Activated B cell treated with CpG ODN at 0.5 μM for 24 hours (primary cell): ENCODE measurements around the gene ATRNL1. TPM values are rescaled to one million over a fixed set of nuclear protein-coding genes. Genes with fewer than 3 reads are reported as not detected.
"Not testable (repeated sequence)": the region's sequence is repeated elsewhere in the genome, so short reads cannot be mapped to it uniquely, and the experiment has no call there.

ENCODE experiments used
- ATAC-seq: fragments of 200-7000 bp; cut with Tn5 transposase; one replicate; pipeline ENCODE4 v1.10.0; 2021; ENCODE audit warnings: low read depth, mild to moderate bottlenecking, moderate library complexity
- CTCF ChIA-PET: fragments of 350-600 bp; sonication (Branson Sonifier 250); formaldehyde crosslinking; loops from one replicate; lab custom pipeline; 2021; ENCODE audit warnings: antibody characterized with exemption; lab: Charles Lee
- POLR2A ChIA-PET: fragments of 350-600 bp; sonication (Branson Sonifier 250); formaldehyde crosslinking; loops from one replicate; lab custom pipeline; 2021; ENCODE audit warnings: antibody characterized with exemption; lab: Charles Lee
- DNase-seq: peaks from one replicate; pipeline ENCODE4 v3.0.0; 2022
- H3K27ac Mint-ChIP-seq: one replicate; pipeline ENCODE4 v1.8.0; 2020; ENCODE audit warnings: mixed read lengths
- H3K27me3 Mint-ChIP-seq: one replicate; pipeline ENCODE4 v1.8.0; 2021; ENCODE audit warnings: mixed read lengths
- H3K36me3 Mint-ChIP-seq: one replicate; pipeline ENCODE4 v1.8.0; 2021; ENCODE audit warnings: low read depth, mixed read lengths
- H3K4me1 Mint-ChIP-seq: one replicate; pipeline ENCODE4 v1.8.0; 2021; ENCODE audit warnings: mixed read lengths
- H3K4me3 Mint-ChIP-seq: one replicate; pipeline ENCODE4 v1.8.0; 2020; ENCODE audit warnings: mild to moderate bottlenecking, mixed read lengths
- H3K9me3 Mint-ChIP-seq: one replicate; pipeline ENCODE4 v1.8.0; 2020; ENCODE audit warnings: mixed read lengths
- CTCF ChIP-seq: fragments of 200-600 bp; IDR thresholded peaks from one replicate; pipeline ENCODE4 v1.8.0; 2022; ENCODE audit warnings: antibody characterized with exemption, mild to moderate bottlenecking
- intact Hi-C: fragments of 100-400 bp; cut with micrococcal nuclease; formaldehyde crosslinking; loops from one replicate; pipeline ENCODE4 v1.15.1; 2024
- total RNA-seq: library from RNA; stranded (reverse); gene quantifications from 2 replicates; pipeline ENCODE4 v1.2.3, GENCODE V29; 2022

Gene ATRNL1
- total RNA-seq, 1 donor from 2014 or later = 1.2 TPM

GRCh38 chr10:115402699-115403098 is 309.5 kb downstream of the ATRNL1 start:
- Mint-ChIP-seq H3K27me3 (no peaks in the 10 kb centered on the region), H3K9me3 (peaks cover 5% of the 10 kb centered on the region), H3K36me3 (no peaks in the 10 kb centered on the region), H3K27ac (no peak overlapping the region), H3K4me1 (no peaks in the 10 kb centered on the region), H3K4me3 (no peak overlapping the region)
- ATAC-seq (no peak), DNase-seq (no peak)
- TF ChIP-seq CTCF = no peak
- POLR2A ChIA-PET = no interaction called here
- intact Hi-C loops = no loop called here
- CTCF ChIA-PET = no interaction called here

GRCh38 chr10:115405838-115406237 is 312.7 kb downstream of the ATRNL1 start:
- H3K36me3 Mint-ChIP-seq, POLR2A ChIA-PET, H3K27me3 Mint-ChIP-seq: not testable (repeated sequence)

GRCh38 chr10:115409347-115409746 is 316.2 kb downstream of the ATRNL1 start:
- H3K4me3 Mint-ChIP-seq = no peak overlapping the region
- DNase-seq (no peak), ATAC-seq (no peak)
- no peak overlapping the region for H3K27ac Mint-ChIP-seq
- H3K27me3 Mint-ChIP-seq = no peaks in the 10 kb centered on the region
- no peaks in the 10 kb centered on the region for H3K36me3 Mint-ChIP-seq
- peaks cover 13% of the 10 kb centered on the region for H3K9me3 Mint-ChIP-seq
- intact Hi-C loops = no loop called here
- no peaks in the 10 kb centered on the region for H3K4me1 Mint-ChIP-seq
- ChIA-PET CTCF (no interaction called here), POLR2A (no interaction called here)
- TF ChIP-seq CTCF = no peak

More at GRCh38 chr10:115405838-115406237, 312.7 kb downstream of the ATRNL1 start:
- H3K4me3 Mint-ChIP-seq, intact Hi-C loops, CTCF ChIA-PET, DNase-seq, ATAC-seq, H3K27ac Mint-ChIP-seq, H3K4me1 Mint-ChIP-seq: not testable (repeated sequence)
- peaks cover 13% of the 10 kb centered on the region for H3K9me3 Mint-ChIP-seq

GRCh38 chr10:115417585-115418265 is 324.6 kb downstream of the ATRNL1 start:
- H3K4me3 Mint-ChIP-seq = no peak overlapping the region
- POLR2A ChIA-PET = no interaction called here

GRCh38 chr10:115422624-115423023 is 329.5 kb downstream of the ATRNL1 start:
- POLR2A ChIA-PET = no interaction called here
- no peaks in the 10 kb centered on the region for H3K4me1 Mint-ChIP-seq
- no peaks in the 10 kb centered on the region for H3K27me3 Mint-ChIP-seq
- DNase-seq (no peak), ATAC-seq (no peak)
- peaks cover 6% of the 10 kb centered on the region for H3K9me3 Mint-ChIP-seq
- intact Hi-C loops = no loop called here
- CTCF ChIA-PET = no interaction called here
- H3K4me3 Mint-ChIP-seq = no peak overlapping the region
- TF ChIP-seq CTCF = no peak
- H3K36me3 Mint-ChIP-seq = no peaks in the 10 kb centered on the region
- no peak overlapping the region for H3K27ac Mint-ChIP-seq

More at GRCh38 chr10:115417585-115418265, 324.6 kb downstream of the ATRNL1 start:
- CTCF ChIA-PET = no interaction called here
- Mint-ChIP-seq H3K36me3 (no peaks in the 10 kb centered on the region), H3K4me1 (no peaks in the 10 kb centered on the region), H3K27me3 (no peaks in the 10 kb centered on the region), H3K9me3 (peaks cover 6% of the 10 kb centered on the region), H3K27ac (no peak overlapping the region)
- no peak for DNase-seq
- ATAC-seq = no peak
- intact Hi-C loops = no loop called here
- no peak for TF ChIP-seq CTCF

- no peaks in the 10 kb centered on the region for H3K36me3 Mint-ChIP-seq
- H3K27me3 Mint-ChIP-seq = no peaks in the 10 kb centered on the region
- no peak overlapping the region for H3K27ac Mint-ChIP-seq
- intact Hi-C loops = no loop called here
- no peaks in the 10 kb centered on the region for H3K4me1 Mint-ChIP-seq
- no peak for DNase-seq
- H3K4me3 Mint-ChIP-seq = no peak overlapping the region
- CTCF ChIA-PET = no interaction called here
- H3K9me3 Mint-ChIP-seq = no peaks in the 10 kb centered on the region
- ATAC-seq = no peak
- TF ChIP-seq CTCF = no peak
- POLR2A ChIA-PET = no interaction called here
These were observed 334.4 kb downstream of the ATRNL1 start for GRCh38 chr10:115427611-115428010.
